Endothelial cell of umbilical vein (primary cell): ENCODE data around the gene VPS25. TPM values are rescaled to one million over a fixed set of nuclear protein-coding genes. Genes with fewer than 3 reads are reported as not detected.

Experiments
- BruUV-seq: library from RNA; stranded (reverse); fragments of 400-500 nt; replicated peaks from 2 replicates; lab custom pipeline; 2021; lab: Mats Ljungman, UMichigan
- CTCF ChIA-PET: fragments of 300-600, 350-600 bp; sonication (Branson Sonifier 250); formaldehyde crosslinking; loops from one replicate; lab custom pipeline; 2021; ENCODE audit warnings: antibody characterized with exemption, inconsistent platforms; lab: Charles Lee
- POLR2A ChIA-PET: fragments of 300-600, 350-600 bp; sonication (Branson Sonifier 250); formaldehyde crosslinking; loops from one replicate; lab custom pipeline; 2021; ENCODE audit warnings: antibody characterized with exemption, inconsistent platforms; lab: Charles Lee
- DNase-seq: peaks from one replicate; pipeline ENCODE4 v3.0.0-alpha.2; 2011; ENCODE audit warnings: low read depth, low spot score
- FAIRE-seq: peaks from 2 replicates; lab custom pipeline; 2011; peaks lifted over from hg19 to GRCh38; lab: Jason Lieb, UNC
- H2AFZ ChIP-seq: 2 replicates; pipeline ENCODE4 v1.6.0; 2012; ENCODE audit warnings: low read depth, low read length, control low read depth, inconsistent platforms
- H3K27ac ChIP-seq: 2 replicates; pipeline ENCODE4 v1.5.1; 2011; ENCODE audit warnings: low read depth, mild to moderate bottlenecking, control low read depth, low read length, moderate library complexity; ENCODE audit not compliant: insufficient read depth
- H3K27me3 ChIP-seq, 2 experiments: 2 replicates each; pipeline versions ENCODE4 v1.6.0 to v1.6.1; 2011; ENCODE audit warnings: low read length in 2 of 2, mixed read lengths in 1 of 2; ENCODE audit not compliant: control insufficient read depth in 2 of 2, insufficient read depth in 2 of 2
- H3K36me3 ChIP-seq, 2 experiments: 2 replicates in 1 of 2; 3 replicates in 1 of 2; pipeline ENCODE4 v1.5.1; 2011; ENCODE audit warnings: low read length in 2 of 2, mild to moderate bottlenecking in 1 of 2, moderate library complexity in 1 of 2; ENCODE audit not compliant: control insufficient read depth in 2 of 2, insufficient read depth in 2 of 2; ENCODE audit errors: extremely low read depth in 1 of 2
- H3K4me1 ChIP-seq: 3 replicates; pipeline ENCODE4 v1.5.1; 2011; ENCODE audit warnings: mild to moderate bottlenecking, low read length; ENCODE audit not compliant: control insufficient read depth, insufficient read depth; ENCODE audit errors: extremely low read depth
- H3K4me2 ChIP-seq: 2 replicates; pipeline ENCODE4 v1.6.1; 2011; ENCODE audit warnings: low read length, control low read depth, mixed read lengths; ENCODE audit not compliant: insufficient read depth
- H3K4me3 ChIP-seq, 3 experiments: fragments of 200-600 bp in 1 of 3; sonication (generic), shearing (Covaris generic) in 1 of 3; replicated peaks in 1 of 3; 2 replicates each; pipeline ENCODE4 v1.5.1; 2011 to 2016; ENCODE audit warnings: control low read depth in 3 of 3, low read length in 3 of 3, mild to moderate bottlenecking in 2 of 3, inconsistent platforms in 1 of 3, low read depth in 1 of 3, moderate library complexity in 1 of 3; ENCODE audit not compliant: insufficient read depth in 1 of 3
- H3K79me2 ChIP-seq: 2 replicates; pipeline ENCODE4 v1.6.0; 2012; ENCODE audit warnings: low read length, inconsistent platforms; ENCODE audit not compliant: control insufficient read depth, insufficient read depth
- H3K9ac ChIP-seq: replicated peaks from 2 replicates; pipeline ENCODE3; 2011; ENCODE audit warnings: low read length, control low read depth; ENCODE audit not compliant: insufficient read depth; ENCODE audit errors: extremely low read depth
- H3K9me1 ChIP-seq: replicated peaks from 3 replicates; pipeline ENCODE4 v1.6.0; 2011; ENCODE audit warnings: mild to moderate bottlenecking, low read length; ENCODE audit not compliant: control insufficient read depth, insufficient read depth; ENCODE audit errors: extremely low read depth
- H3K9me3 ChIP-seq: replicated peaks from 2 replicates; pipeline ENCODE4 v1.5.1; 2012; ENCODE audit warnings: low read length, inconsistent platforms; ENCODE audit not compliant: control insufficient read depth, insufficient read depth
- H4K20me1 ChIP-seq: replicated peaks from 2 replicates; pipeline ENCODE3; 2011; ENCODE audit warnings: mild to moderate bottlenecking, low read length; ENCODE audit not compliant: control insufficient read depth, insufficient read depth; ENCODE audit errors: extremely low read depth
- EZH2 ChIP-seq: IDR thresholded peaks from 2 replicates; pipeline ENCODE4 v1.6.1; 2012; ENCODE audit warnings: borderline replicate concordance, low read depth, mild to moderate bottlenecking, moderate library complexity, low read length, inconsistent platforms; ENCODE audit not compliant: severe bottlenecking
- FOS ChIP-seq: IDR thresholded peaks from 2 replicates; pipeline ENCODE4 v1.6.1; 2011; ENCODE audit warnings: mild to moderate bottlenecking, low read length, moderate library complexity, borderline replicate concordance; ENCODE audit not compliant: insufficient read depth
- GATA2 ChIP-seq: IDR thresholded peaks from 2 replicates; pipeline ENCODE4 v1.7.0; 2011; ENCODE audit warnings: low read depth, mild to moderate bottlenecking, moderate library complexity, mixed read lengths, low read length; ENCODE audit not compliant: insufficient read length, insufficient read depth
- JUN ChIP-seq: IDR thresholded peaks from 2 replicates; pipeline ENCODE4 v1.6.1; 2011; ENCODE audit warnings: borderline replicate concordance, low read depth; ENCODE audit not compliant: insufficient read length, insufficient read depth
- MYC ChIP-seq: IDR thresholded peaks from one replicate; pipeline ENCODE4 v1.6.1; 2011; ENCODE audit warnings: mild to moderate bottlenecking, low read depth, low read length
- POLR2A ChIP-seq: IDR thresholded peaks from 2 replicates; pipeline ENCODE4 v1.6.1; 2012; ENCODE audit warnings: low read depth, mild to moderate bottlenecking, control low read depth, low read length
- POLR2AphosphoS5 ChIP-seq: IDR thresholded peaks from 2 replicates; pipeline ENCODE4 v1.6.1; 2012; ENCODE audit warnings: low read depth, mild to moderate bottlenecking, control low read depth, low read length, moderate library complexity; ENCODE audit not compliant: insufficient read depth
- dilution Hi-C: fragments of 300-500 bp; cut with MboI; formaldehyde crosslinking; loops from one replicate; pipeline ENCODE4 v1.15.0; 2019; ENCODE audit warnings: low sequenced_read_pairs; ENCODE audit not compliant: extremely low pct_ligation_motif_present
- intact Hi-C: fragments of 100-400 bp; cut with micrococcal nuclease; formaldehyde crosslinking; loops from one replicate; pipeline ENCODE4 v1.10.0; 2022
- polyA plus RNA-seq, 4 experiments: library from polyadenylated mRNA; depleted of rRNA in 3 of 4; stranded (reverse) in 3 of 4; unstranded in 1 of 4; fragments of >200 nt; gene quantifications; 2 replicates each; pipeline versions ENCODE4 v1.2.1 to v1.2.3, GENCODE V29; 2011 to 2012; ENCODE audit warnings: missing spikeins in 1 of 4
- total RNA-seq: library from RNA; stranded (reverse); gene quantifications from 2 replicates; pipeline ENCODE4 v1.2.3, GENCODE V29; 2021
- TF ChIP-seq, protein P1 (sequence below), 2 donors: IDR thresholded peaks; 1 replicate in 1 of 2; 2 replicates in 1 of 2; pipeline ENCODE4 v1.5.1; 2011; ENCODE audit warnings: low read length in 2 of 2, mild to moderate bottlenecking in 2 of 2, moderate library complexity in 2 of 2, control low read depth in 1 of 2, inconsistent platforms in 1 of 2, low read depth in 1 of 2; ENCODE audit not compliant: insufficient read depth in 1 of 2; ENCODE audit errors: extremely low read depth in 1 of 2
- TF ChIP-seq, protein P2 (sequence below): IDR thresholded peaks from 2 replicates; pipeline ENCODE4 v1.6.1; 2011; ENCODE audit not compliant: insufficient read depth, insufficient read length

The VPS25 gene
- total and polyA plus RNA-seq, 2 donors (not counting 3 experiments of a cell fraction or from before 2014, with no cell fraction given) = 45.0 to 86.8 TPM

DNA sequence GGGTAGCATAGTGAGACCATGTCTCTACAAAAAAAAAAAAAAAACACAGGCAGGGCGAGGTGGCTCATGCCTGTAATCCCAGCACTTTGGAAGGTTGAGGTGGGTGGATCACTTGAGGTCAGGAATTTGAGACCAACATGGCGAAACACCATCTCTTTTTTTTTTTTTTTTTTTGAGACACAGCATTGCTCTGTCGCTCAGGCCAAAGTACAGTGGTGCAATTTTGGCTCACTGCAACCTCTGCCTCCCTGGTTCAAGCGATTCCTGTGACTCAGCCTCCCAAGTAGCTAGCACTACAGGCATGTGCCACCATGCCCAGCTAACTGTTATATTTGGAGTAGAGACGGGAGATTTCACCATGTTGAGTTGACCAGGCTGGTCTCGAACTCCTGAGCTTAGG is 7.1 kb upstream of the VPS25 start:
- Histone ChIP-seq H3K27me3 (no peaks in the 10 kb centered on the region), H3K9ac (no peak overlapping the region), H3K4me2 (no peak overlapping the region), H3K79me2 (no peaks in the 10 kb centered on the region), H3K9me1 (no peaks in the 10 kb centered on the region), H3K36me3 (no peaks in the 10 kb centered on the region), H3K4me1 (peaks cover 26% of the 10 kb centered on the region), H2AFZ (no peak overlapping the region), H3K9me3 (no peaks in the 10 kb centered on the region), H4K20me1 (no peaks in the 10 kb centered on the region), H3K4me3 (no peak overlapping the region), H3K27ac (no peak overlapping the region)
- DNase-seq (no peak), FAIRE-seq (no peak)
- TF ChIP-seq, protein P1, sequence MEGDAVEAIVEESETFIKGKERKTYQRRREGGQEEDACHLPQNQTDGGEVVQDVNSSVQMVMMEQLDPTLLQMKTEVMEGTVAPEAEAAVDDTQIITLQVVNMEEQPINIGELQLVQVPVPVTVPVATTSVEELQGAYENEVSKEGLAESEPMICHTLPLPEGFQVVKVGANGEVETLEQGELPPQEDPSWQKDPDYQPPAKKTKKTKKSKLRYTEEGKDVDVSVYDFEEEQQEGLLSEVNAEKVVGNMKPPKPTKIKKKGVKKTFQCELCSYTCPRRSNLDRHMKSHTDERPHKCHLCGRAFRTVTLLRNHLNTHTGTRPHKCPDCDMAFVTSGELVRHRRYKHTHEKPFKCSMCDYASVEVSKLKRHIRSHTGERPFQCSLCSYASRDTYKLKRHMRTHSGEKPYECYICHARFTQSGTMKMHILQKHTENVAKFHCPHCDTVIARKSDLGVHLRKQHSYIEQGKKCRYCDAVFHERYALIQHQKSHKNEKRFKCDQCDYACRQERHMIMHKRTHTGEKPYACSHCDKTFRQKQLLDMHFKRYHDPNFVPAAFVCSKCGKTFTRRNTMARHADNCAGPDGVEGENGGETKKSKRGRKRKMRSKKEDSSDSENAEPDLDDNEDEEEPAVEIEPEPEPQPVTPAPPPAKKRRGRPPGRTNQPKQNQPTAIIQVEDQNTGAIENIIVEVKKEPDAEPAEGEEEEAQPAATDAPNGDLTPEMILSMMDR (IDR thresholded peaks at IDR 0.05; ENCODE audit: extremely low read depth in 1 of 2, insufficient read depth in 1 of 2, low read depth in 1 of 2, low read length in 2 of 2) = no peak
- no peak for TF ChIP-seq MYC
- no peak for TF ChIP-seq GATA2
- TF ChIP-seq POLR2A = no peak
- TF ChIP-seq POLR2AphosphoS5 = no peak
- TF ChIP-seq, protein P2, sequence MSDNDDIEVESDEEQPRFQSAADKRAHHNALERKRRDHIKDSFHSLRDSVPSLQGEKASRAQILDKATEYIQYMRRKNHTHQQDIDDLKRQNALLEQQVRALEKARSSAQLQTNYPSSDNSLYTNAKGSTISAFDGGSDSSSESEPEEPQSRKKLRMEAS = no peak
- no peak for TF ChIP-seq EZH2
- no peak for TF ChIP-seq FOS
- TF ChIP-seq JUN = no peak
- no TSS peak for BruUV-seq
- dilution Hi-C loops = no loop called here
- ChIA-PET CTCF (no interaction called here), POLR2A (interaction anchor here (0.7 kb wide), 1 partner anchor 16 kb away, joined by 4 read pairs; no protein-coding TSS in a partner anchor)
- intact Hi-C loops = no loop called here
